Trophoblast cell (in vitro differentiated cells and primary cell): ENCODE data around the gene SLC38A6.

Source experiments
- DNase-seq, 2 donors: peaks; one replicate each; pipeline ENCODE4 v3.0.0-alpha.2; 2016
- H2AFZ ChIP-seq: 2 replicates; pipeline ENCODE4 v1.6.1; 2013; ENCODE audit warnings: low read length, moderate library complexity, mild to moderate bottlenecking; ENCODE audit not compliant: insufficient read depth, poor library complexity
- H2AK5ac ChIP-seq: 2 replicates; pipeline ENCODE4 v1.6.1; 2013; ENCODE audit warnings: mild to moderate bottlenecking, low read length
- H2BK120ac ChIP-seq: 2 replicates; pipeline ENCODE4 v1.6.1; 2013; ENCODE audit warnings: low read length, mild to moderate bottlenecking, moderate library complexity; ENCODE audit not compliant: insufficient read depth, poor library complexity
- H2BK12ac ChIP-seq: 2 replicates; pipeline ENCODE4 v1.6.1; 2013; ENCODE audit warnings: mild to moderate bottlenecking, low read length, moderate library complexity
- H2BK5ac ChIP-seq: 2 replicates; pipeline ENCODE4 v1.6.1; 2013; ENCODE audit warnings: low read length, low read depth, moderate library complexity, mild to moderate bottlenecking; ENCODE audit not compliant: poor library complexity
- H3K14ac ChIP-seq: 2 replicates; pipeline ENCODE4 v1.6.1; 2013; ENCODE audit warnings: mild to moderate bottlenecking, low read length
- H3K18ac ChIP-seq: 2 replicates; pipeline ENCODE4 v1.6.1; 2013; ENCODE audit warnings: mild to moderate bottlenecking, low read length
- H3K23ac ChIP-seq: 2 replicates; pipeline ENCODE4 v1.6.1; 2013; ENCODE audit warnings: low read length
- H3K27ac ChIP-seq: 2 replicates; pipeline ENCODE4 v1.5.1; 2013; ENCODE audit warnings: low read depth, mild to moderate bottlenecking, inconsistent platforms, low read length, moderate library complexity
- H3K27me3 ChIP-seq: 2 replicates; pipeline ENCODE4 v1.6.1; 2013; ENCODE audit warnings: inconsistent platforms, mild to moderate bottlenecking, low read length, moderate library complexity; ENCODE audit not compliant: insufficient read depth
- H3K36me3 ChIP-seq, 2 experiments: 1 replicate in 1 of 2; 2 replicates in 1 of 2; pipeline ENCODE4 v1.6.1; 2013; ENCODE audit warnings: low read length in 2 of 2, mild to moderate bottlenecking in 2 of 2, moderate library complexity in 1 of 2; ENCODE audit not compliant: insufficient read depth in 2 of 2, control insufficient read depth in 1 of 2
- H3K4ac ChIP-seq: 2 replicates; pipeline ENCODE4 v1.6.1; 2013; ENCODE audit warnings: low read depth, mild to moderate bottlenecking, low read length, moderate library complexity
- H3K4me1 ChIP-seq, 2 experiments: 1 replicate in 1 of 2; 2 replicates in 1 of 2; pipeline ENCODE4 v1.6.1; 2013; ENCODE audit warnings: low read length in 2 of 2, mild to moderate bottlenecking in 2 of 2, moderate library complexity in 1 of 2; ENCODE audit not compliant: insufficient read depth in 2 of 2, control insufficient read depth in 1 of 2
- H3K4me2 ChIP-seq: 2 replicates; pipeline ENCODE4 v1.6.1; 2013; ENCODE audit warnings: inconsistent platforms, mild to moderate bottlenecking, low read length, moderate library complexity
- H3K4me3 ChIP-seq: 2 replicates; pipeline ENCODE4 v1.5.1; 2013; ENCODE audit warnings: mild to moderate bottlenecking, low read depth, low read length, inconsistent platforms
- H3K79me1 ChIP-seq: one replicate; pipeline ENCODE4 v1.6.1; 2013; ENCODE audit warnings: low read length
- H3K79me2 ChIP-seq: 2 replicates; pipeline ENCODE4 v1.6.1; 2013; ENCODE audit warnings: low read length, mild to moderate bottlenecking; ENCODE audit not compliant: control insufficient read depth, insufficient read depth, poor library complexity
- H3K9ac ChIP-seq: 2 replicates; pipeline ENCODE4 v1.6.1; 2013; ENCODE audit warnings: mild to moderate bottlenecking, low read length
- H3K9me3 ChIP-seq: 2 replicates; pipeline ENCODE4 v1.6.1; 2013; ENCODE audit warnings: low read depth, mild to moderate bottlenecking, control low read depth, inconsistent platforms, low read length; ENCODE audit not compliant: insufficient read depth
- H4K12ac ChIP-seq: 2 replicates; pipeline ENCODE4 v1.6.1; 2013; ENCODE audit warnings: low read depth, mild to moderate bottlenecking, low read length, moderate library complexity
- H4K8ac ChIP-seq: 2 replicates; pipeline ENCODE4 v1.6.1; 2013; ENCODE audit warnings: low read depth, mild to moderate bottlenecking, low read length, moderate library complexity
- H4K91ac ChIP-seq: one replicate; pipeline ENCODE4 v1.6.1; 2013; ENCODE audit warnings: low read depth, mild to moderate bottlenecking, low read length, moderate library complexity
- WGBS: extraction: QIAGEN DNeasy Blood & Tissue Kit; methylation state at CpG from one replicate; pipeline ENCODE4 v1.1.7; 2013; ENCODE audit warnings: missing lambda C conversion rate; ENCODE audit not compliant: insufficient read length, insufficient coverage; ENCODE audit errors: extremely low coverage; 5-methylcytosine and 5-hydroxymethylcytosine counted together

The SLC38A6 gene

DNA sequence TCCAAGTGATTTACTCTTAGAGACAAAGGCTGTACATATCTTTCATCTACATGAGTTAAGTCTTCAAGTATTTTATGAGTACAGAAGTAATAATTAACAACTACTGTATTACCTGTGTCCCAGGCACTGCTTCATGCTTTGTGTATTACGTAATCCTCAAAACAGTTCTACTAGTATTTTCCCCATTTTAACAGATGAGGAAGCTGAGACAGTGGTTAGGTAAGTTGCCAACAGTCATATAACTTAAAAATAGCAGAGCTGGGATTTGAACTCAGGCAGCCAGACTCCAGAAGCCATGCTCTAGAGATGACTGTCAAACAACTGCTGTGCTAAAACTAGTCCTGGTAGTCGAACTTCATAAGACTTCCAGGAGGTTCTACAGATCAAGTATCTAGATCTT is 10.9 kb upstream of the SLC38A6 start:
- H3K9ac ChIP-seq = no peak overlapping the region
- no peak overlapping the region for H4K8ac ChIP-seq
- no peak overlapping the region for H2BK12ac ChIP-seq
- H3K36me3 ChIP-seq = peaks cover 2 to 4% of the 10 kb centered on the region in 2 experiments
- no peak overlapping the region for H3K4ac ChIP-seq
- no peak overlapping the region for H3K4me3 ChIP-seq
- no peak overlapping the region for H2BK120ac ChIP-seq
- H3K27ac ChIP-seq = no peak overlapping the region
- no peak overlapping the region for H3K23ac ChIP-seq
- H3K4me1 ChIP-seq = no peaks in the 10 kb centered on the region
- H3K18ac ChIP-seq = no peak overlapping the region
- H2AFZ ChIP-seq = no peak overlapping the region
- H2AK5ac ChIP-seq = no peak overlapping the region
- H3K79me1 ChIP-seq = no peaks in the 10 kb centered on the region
- WGBS = no CpG with 5 or more reads among the region's 2 CpGs
- H3K14ac ChIP-seq = no peak overlapping the region
- no peak overlapping the region for H3K4me2 ChIP-seq
- no peak overlapping the region for H4K91ac ChIP-seq
- H3K79me2 ChIP-seq = no peaks in the 10 kb centered on the region
- no peaks in the 10 kb centered on the region for H3K27me3 ChIP-seq
- no peak overlapping the region for H2BK5ac ChIP-seq
- peak; percentile 9 to 59 for DNase-seq
- no peak overlapping the region for H4K12ac ChIP-seq
- H3K9me3 ChIP-seq = no peaks in the 10 kb centered on the region

DNA sequence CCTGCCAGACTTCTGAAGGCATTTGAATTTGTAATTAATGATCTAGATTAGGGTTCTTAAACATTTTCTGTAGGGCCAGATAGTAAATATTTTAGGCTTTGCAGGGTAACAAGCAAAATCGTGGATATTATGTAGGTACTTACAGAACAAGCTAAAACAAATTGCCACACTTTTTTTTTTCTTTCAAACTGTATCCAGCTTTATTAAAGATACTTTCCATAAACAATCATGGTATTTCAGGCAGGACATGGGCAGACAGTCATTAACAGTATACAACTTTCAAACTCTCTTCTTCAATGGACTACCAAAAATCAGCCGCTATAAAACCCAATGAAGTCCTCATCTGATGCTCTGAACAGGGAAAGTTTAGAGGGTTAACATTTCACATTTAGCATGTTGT is 9.8 kb upstream of the SLC38A6 start:
- no peak overlapping the region for H3K4me3 ChIP-seq
- H2BK12ac ChIP-seq = no peak overlapping the region
- H3K79me2 ChIP-seq = no peaks in the 10 kb centered on the region
- peaks cover 0 to 8% of the 10 kb centered on the region in 2 experiments for H3K36me3 ChIP-seq
- H2AFZ ChIP-seq = no peak overlapping the region
- no peak overlapping the region for H3K4me2 ChIP-seq
- H3K9me3 ChIP-seq = no peaks in the 10 kb centered on the region
- no peaks in the 10 kb centered on the region for H3K27me3 ChIP-seq
- H3K23ac ChIP-seq = no peak overlapping the region
- H3K18ac ChIP-seq = no peak overlapping the region
- DNase-seq = no peak
- H3K14ac ChIP-seq = no peak overlapping the region
- no peaks in the 10 kb centered on the region for H3K4me1 ChIP-seq
- H2AK5ac ChIP-seq = no peak overlapping the region
- no peak overlapping the region for H4K91ac ChIP-seq
- H2BK120ac ChIP-seq = no peak overlapping the region
- no peak overlapping the region for H4K12ac ChIP-seq
- H3K9ac ChIP-seq = no peak overlapping the region
- no peak overlapping the region for H2BK5ac ChIP-seq
- no peak overlapping the region for H4K8ac ChIP-seq
- H3K27ac ChIP-seq = no peak overlapping the region
- no CpG with 5 or more reads among the region's 2 CpGs for WGBS
- H3K79me1 ChIP-seq = no peaks in the 10 kb centered on the region
- H3K4ac ChIP-seq = no peak overlapping the region

DNA sequence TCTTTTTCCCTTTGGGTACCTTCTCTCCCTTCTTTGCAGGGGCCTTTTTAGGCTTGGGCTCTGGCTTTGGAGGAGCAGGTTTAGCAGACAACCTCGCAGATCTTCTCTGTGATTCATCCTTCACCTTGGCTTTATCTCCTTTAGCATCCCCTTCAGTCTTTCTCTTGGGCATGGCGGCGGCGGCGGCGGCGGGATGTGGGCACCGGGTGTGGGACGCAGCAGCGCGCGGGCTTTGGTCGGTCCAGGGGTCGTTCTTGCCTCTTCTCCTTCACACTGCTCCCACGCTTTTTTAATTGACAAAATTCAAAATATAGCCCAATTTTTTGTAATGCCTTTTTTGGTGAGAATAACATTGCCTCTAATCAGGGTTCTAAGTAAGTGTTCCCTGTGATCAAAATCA is 8.8 kb upstream of the SLC38A6 start:
- no peak overlapping the region for H3K14ac ChIP-seq
- no peak for DNase-seq
- H3K27ac ChIP-seq = no peak overlapping the region
- H3K4ac ChIP-seq = no peak overlapping the region
- H3K9me3 ChIP-seq = no peaks in the 10 kb centered on the region
- no peaks in the 10 kb centered on the region for H3K79me2 ChIP-seq
- no peak overlapping the region for H2AK5ac ChIP-seq
- H3K4me2 ChIP-seq = no peak overlapping the region
- H3K4me1 ChIP-seq = no peaks in the 10 kb centered on the region
- H4K8ac ChIP-seq = no peak overlapping the region
- H2AFZ ChIP-seq = no peak overlapping the region
- H4K91ac ChIP-seq = no peak overlapping the region
- WGBS = no CpG with 5 or more reads among the region's 15 CpGs
- H3K36me3 ChIP-seq = peaks cover 0 to 8% of the 10 kb centered on the region in 2 experiments
- H3K27me3 ChIP-seq = no peaks in the 10 kb centered on the region
- no peak overlapping the region for H3K18ac ChIP-seq
- H4K12ac ChIP-seq = no peak overlapping the region
- no peak overlapping the region for H3K23ac ChIP-seq
- no peak overlapping the region for H3K4me3 ChIP-seq
- no peak overlapping the region for H2BK120ac ChIP-seq
- no peaks in the 10 kb centered on the region for H3K79me1 ChIP-seq
- no peak overlapping the region for H2BK5ac ChIP-seq
- H2BK12ac ChIP-seq = no peak overlapping the region
- no peak overlapping the region for H3K9ac ChIP-seq

DNA sequence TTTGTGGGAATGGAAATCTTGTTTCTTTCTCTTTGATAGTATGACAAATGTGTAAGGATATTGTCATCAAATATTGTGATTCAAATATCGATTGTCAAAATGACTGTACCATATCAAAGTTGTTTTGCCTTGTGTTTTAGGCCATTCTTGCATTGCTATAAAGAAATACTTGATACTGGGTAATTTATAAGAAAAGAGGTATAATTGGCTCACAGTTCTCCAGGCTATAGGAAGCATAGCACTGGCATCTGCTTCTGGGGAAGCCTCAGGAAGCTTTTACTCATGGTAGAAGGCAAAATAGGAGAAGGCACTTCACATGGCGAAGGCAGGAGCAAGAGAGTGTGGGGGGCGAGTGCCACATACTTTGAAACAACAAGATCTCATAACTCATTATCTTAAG is 8.0 kb upstream of the SLC38A6 start:
- WGBS = no CpG with 5 or more reads among the region's 3 CpGs
- H3K23ac ChIP-seq = no peak overlapping the region
- no peak overlapping the region for H4K12ac ChIP-seq
- H2BK120ac ChIP-seq = no peak overlapping the region
- H3K4ac ChIP-seq = no peak overlapping the region
- H3K14ac ChIP-seq = no peak overlapping the region
- H2AK5ac ChIP-seq = no peak overlapping the region
- H3K36me3 ChIP-seq = peaks cover 0 to 8% of the 10 kb centered on the region in 2 experiments
- H2BK5ac ChIP-seq = no peak overlapping the region
- no peaks in the 10 kb centered on the region for H3K9me3 ChIP-seq
- H3K79me2 ChIP-seq = no peaks in the 10 kb centered on the region
- H2AFZ ChIP-seq = no peak overlapping the region
- no peak overlapping the region for H4K91ac ChIP-seq
- no peak overlapping the region for H3K4me2 ChIP-seq
- H3K9ac ChIP-seq = no peak overlapping the region
- no peak overlapping the region for H2BK12ac ChIP-seq
- no peak overlapping the region for H3K27ac ChIP-seq
- H3K18ac ChIP-seq = no peak overlapping the region
- H4K8ac ChIP-seq = no peak overlapping the region
- no peak for DNase-seq
- no peaks in the 10 kb centered on the region for H3K27me3 ChIP-seq
- H3K4me3 ChIP-seq = no peak overlapping the region
- H3K79me1 ChIP-seq = no peaks in the 10 kb centered on the region
- H3K4me1 ChIP-seq = no peaks in the 10 kb centered on the region
